Measurements from ENCODE around the gene RTN4RL1.

- TF ChIP-seq CTCF (IDR thresholded peaks at IDR 0.05) (no peak), POLR2A (IDR thresholded peaks at IDR 0.05) (no peak)
These were observed 40.0 kb upstream of the RTN4RL1 start for GRCh38 chr17:2064980-2065785.

Measured in vagina (tissue), 2 donors.